WTC11 (cell line): Measurements from ENCODE around the gene TTC39C.

ENCODE experiments used
- ESRRA ChIP-seq: sonication (generic); formaldehyde crosslinking; IDR thresholded peaks from 2 replicates; pipeline ENCODE4 v1.8.1; 2022; ENCODE audit warnings: mild to moderate bottlenecking, missing genetic modification reagents, borderline replicate concordance
- FOXK1 ChIP-seq: sonication (generic); formaldehyde crosslinking; IDR thresholded peaks from 2 replicates; pipeline ENCODE4 v1.8.0; 2022; ENCODE audit warnings: mild to moderate bottlenecking, moderate library complexity, missing genetic modification reagents
- JUN ChIP-seq: sonication (generic); formaldehyde crosslinking; IDR thresholded peaks from 2 replicates; pipeline ENCODE4 v1.8.0; 2023; ENCODE audit warnings: mild to moderate bottlenecking, missing genetic modification reagents
- NFE2L1 ChIP-seq: sonication (generic); formaldehyde crosslinking; IDR thresholded peaks from 2 replicates; pipeline ENCODE4 v1.8.1; 2023; ENCODE audit warnings: missing genetic modification reagents
- NR2C2 ChIP-seq: sonication (generic); formaldehyde crosslinking; IDR thresholded peaks from 2 replicates; pipeline ENCODE4 v1.8.0; 2022; ENCODE audit warnings: mild to moderate bottlenecking, missing genetic modification reagents
- NR3C1 ChIP-seq: sonication (generic); formaldehyde crosslinking; conservative IDR thresholded peaks from 2 replicates; pipeline ENCODE4 v1.8.1; 2023; ENCODE audit warnings: low read depth, mild to moderate bottlenecking, missing genetic modification reagents
- SP1 ChIP-seq: sonication (generic); formaldehyde crosslinking; conservative IDR thresholded peaks from 2 replicates; pipeline ENCODE4 v1.8.1; 2022; ENCODE audit warnings: missing genetic modification reagents
- TCF7 ChIP-seq: sonication (generic); formaldehyde crosslinking; IDR thresholded peaks from 2 replicates; pipeline ENCODE4 v1.8.0; 2022; ENCODE audit warnings: mild to moderate bottlenecking, low read depth, missing genetic modification reagents, moderate library complexity
- ZNF121 ChIP-seq: sonication (generic); formaldehyde crosslinking; IDR thresholded peaks from 2 replicates; pipeline ENCODE4 v1.8.0; 2023; ENCODE audit warnings: missing genetic modification reagents
- TF ChIP-seq, protein P1 (sequence below): fragments of 200-600 bp; IDR thresholded peaks from 2 replicates; pipeline ENCODE4 v1.8.0; 2022; ENCODE audit warnings: antibody characterized with exemption
- TF ChIP-seq, protein P2 (sequence below): sonication (generic); formaldehyde crosslinking; IDR thresholded peaks from 2 replicates; pipeline ENCODE4 v1.8.1; 2022; ENCODE audit warnings: low read depth, mild to moderate bottlenecking, moderate library complexity, missing genetic modification reagents, borderline replicate concordance
- TF ChIP-seq, protein P3 (sequence below): fragments of 250-450 bp; sonication (Bioruptor Pico); IDR thresholded peaks from 2 replicates; pipeline ENCODE4 v1.9.0; 2021; ENCODE audit warnings: mild to moderate bottlenecking
- TF ChIP-seq, protein P4 (sequence below): sonication (generic); formaldehyde crosslinking; IDR thresholded peaks from 2 replicates; pipeline ENCODE4 v1.8.1; 2022; ENCODE audit warnings: mild to moderate bottlenecking, missing genetic modification reagents, moderate library complexity, borderline replicate concordance
- TF ChIP-seq, protein P5 (sequence below): sonication (generic); formaldehyde crosslinking; conservative IDR thresholded peaks from 2 replicates; pipeline ENCODE4 v1.8.1; 2022; ENCODE audit warnings: mild to moderate bottlenecking, missing genetic modification reagents

DNA sequence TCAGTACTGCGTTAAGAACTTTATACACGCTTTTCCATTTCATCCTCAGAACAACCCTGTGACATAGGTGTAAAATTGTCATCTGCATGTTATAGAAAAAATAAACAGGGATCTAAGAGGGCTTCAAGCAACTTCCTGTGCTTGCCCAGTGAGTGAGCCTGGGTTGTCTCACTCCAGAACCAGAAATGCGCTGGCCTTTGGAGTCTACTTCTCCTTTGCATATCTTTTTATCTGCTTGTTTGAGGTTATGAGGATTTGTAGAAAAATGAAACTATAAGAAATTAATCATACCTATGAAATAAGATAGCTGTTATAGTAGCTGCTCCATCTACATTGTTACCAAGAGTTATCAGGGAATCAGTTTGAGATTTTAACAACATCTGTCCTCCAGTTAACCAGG, 69.0 kb downstream of the TTC39C start:
- TF ChIP-seq NR2C2 (CRISPR knock-in tag) (no peak), ZNF121 (CRISPR knock-in tag) (no peak), NR3C1 (no peak), ESRRA (CRISPR knock-in tag) (no peak), NFE2L1 (CRISPR knock-in tag) (no peak), JUN (no peak), TCF7 (CRISPR knock-in tag) (no peak), FOXK1 (no peak), SP1 (CRISPR knock-in tag) (no peak)
- TF ChIP-seq, protein P1, sequence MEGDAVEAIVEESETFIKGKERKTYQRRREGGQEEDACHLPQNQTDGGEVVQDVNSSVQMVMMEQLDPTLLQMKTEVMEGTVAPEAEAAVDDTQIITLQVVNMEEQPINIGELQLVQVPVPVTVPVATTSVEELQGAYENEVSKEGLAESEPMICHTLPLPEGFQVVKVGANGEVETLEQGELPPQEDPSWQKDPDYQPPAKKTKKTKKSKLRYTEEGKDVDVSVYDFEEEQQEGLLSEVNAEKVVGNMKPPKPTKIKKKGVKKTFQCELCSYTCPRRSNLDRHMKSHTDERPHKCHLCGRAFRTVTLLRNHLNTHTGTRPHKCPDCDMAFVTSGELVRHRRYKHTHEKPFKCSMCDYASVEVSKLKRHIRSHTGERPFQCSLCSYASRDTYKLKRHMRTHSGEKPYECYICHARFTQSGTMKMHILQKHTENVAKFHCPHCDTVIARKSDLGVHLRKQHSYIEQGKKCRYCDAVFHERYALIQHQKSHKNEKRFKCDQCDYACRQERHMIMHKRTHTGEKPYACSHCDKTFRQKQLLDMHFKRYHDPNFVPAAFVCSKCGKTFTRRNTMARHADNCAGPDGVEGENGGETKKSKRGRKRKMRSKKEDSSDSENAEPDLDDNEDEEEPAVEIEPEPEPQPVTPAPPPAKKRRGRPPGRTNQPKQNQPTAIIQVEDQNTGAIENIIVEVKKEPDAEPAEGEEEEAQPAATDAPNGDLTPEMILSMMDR = no peak
- TF ChIP-seq, protein P2, sequence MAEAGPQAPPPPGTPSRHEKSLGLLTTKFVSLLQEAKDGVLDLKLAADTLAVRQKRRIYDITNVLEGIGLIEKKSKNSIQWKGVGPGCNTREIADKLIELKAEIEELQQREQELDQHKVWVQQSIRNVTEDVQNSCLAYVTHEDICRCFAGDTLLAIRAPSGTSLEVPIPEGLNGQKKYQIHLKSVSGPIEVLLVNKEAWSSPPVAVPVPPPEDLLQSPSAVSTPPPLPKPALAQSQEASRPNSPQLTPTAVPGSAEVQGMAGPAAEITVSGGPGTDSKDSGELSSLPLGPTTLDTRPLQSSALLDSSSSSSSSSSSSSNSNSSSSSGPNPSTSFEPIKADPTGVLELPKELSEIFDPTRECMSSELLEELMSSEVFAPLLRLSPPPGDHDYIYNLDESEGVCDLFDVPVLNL (CRISPR knock-in tag) = no peak
- TF ChIP-seq, protein P3, sequence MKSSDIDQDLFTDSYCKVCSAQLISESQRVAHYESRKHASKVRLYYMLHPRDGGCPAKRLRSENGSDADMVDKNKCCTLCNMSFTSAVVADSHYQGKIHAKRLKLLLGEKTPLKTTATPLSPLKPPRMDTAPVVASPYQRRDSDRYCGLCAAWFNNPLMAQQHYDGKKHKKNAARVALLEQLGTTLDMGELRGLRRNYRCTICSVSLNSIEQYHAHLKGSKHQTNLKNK (CRISPR knock-in tag) = no peak
- TF ChIP-seq, protein P4, sequence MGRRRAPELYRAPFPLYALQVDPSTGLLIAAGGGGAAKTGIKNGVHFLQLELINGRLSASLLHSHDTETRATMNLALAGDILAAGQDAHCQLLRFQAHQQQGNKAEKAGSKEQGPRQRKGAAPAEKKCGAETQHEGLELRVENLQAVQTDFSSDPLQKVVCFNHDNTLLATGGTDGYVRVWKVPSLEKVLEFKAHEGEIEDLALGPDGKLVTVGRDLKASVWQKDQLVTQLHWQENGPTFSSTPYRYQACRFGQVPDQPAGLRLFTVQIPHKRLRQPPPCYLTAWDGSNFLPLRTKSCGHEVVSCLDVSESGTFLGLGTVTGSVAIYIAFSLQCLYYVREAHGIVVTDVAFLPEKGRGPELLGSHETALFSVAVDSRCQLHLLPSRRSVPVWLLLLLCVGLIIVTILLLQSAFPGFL (CRISPR knock-in tag) = no peak
- TF ChIP-seq, protein P5, sequence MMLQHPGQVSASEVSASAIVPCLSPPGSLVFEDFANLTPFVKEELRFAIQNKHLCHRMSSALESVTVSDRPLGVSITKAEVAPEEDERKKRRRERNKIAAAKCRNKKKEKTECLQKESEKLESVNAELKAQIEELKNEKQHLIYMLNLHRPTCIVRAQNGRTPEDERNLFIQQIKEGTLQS = no peak
